NCI-H187 treated with DMSO at 0.1 percent for 48 hours (cell line): Measurements from ENCODE around the gene SDK1.
"Not testable (repeated sequence)": the region's sequence is repeated elsewhere in the genome, so short reads cannot be mapped to it uniquely, and the experiment has no call there.

Source experiments
- DNase-seq: peaks from one replicate; lab custom pipeline; 2025; lab: John Stamatoyannopoulos, UW

Gene SDK1

DNA sequence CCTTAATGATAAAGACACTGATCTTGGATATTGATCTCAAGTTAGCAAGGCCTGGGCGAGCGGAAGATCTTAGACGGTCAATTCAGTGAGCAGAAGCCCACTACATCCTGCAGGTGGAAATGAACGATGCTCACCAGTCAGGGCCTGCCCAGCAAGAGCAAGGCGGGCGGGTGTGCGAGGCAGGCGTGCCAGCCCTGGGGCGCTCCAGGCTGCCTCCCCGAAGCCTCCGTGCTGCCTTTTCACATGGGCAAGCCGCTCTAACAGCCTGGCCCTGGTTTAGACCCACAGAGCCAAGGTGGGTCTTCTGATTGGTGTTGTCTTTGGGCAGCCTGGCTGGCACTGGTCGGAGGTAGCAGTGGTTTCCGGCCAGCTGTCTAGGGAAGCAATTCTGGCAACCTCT, 906.0 kb downstream of the SDK1 start:
- no peak for DNase-seq

DNA sequence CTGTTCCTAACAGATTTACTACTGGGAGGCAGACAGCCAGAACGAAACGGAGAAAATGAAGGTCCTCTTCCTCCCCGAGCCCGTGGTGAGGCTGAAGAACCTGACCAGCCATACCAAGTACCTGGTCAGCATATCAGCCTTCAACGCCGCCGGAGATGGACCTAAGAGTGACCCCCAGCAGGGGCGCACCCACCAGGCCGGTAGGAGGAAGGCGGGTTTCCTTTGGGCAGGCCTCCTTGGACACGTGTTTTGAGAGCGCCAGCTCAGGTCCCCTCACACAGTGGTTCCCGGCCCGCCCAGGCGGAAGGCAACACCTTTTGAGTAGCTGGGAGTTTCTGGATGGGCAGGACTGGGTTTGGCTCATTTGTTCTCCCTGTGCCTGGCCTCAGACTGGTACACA, 907.0 kb downstream of the SDK1 start:
- no peak for DNase-seq

DNA sequence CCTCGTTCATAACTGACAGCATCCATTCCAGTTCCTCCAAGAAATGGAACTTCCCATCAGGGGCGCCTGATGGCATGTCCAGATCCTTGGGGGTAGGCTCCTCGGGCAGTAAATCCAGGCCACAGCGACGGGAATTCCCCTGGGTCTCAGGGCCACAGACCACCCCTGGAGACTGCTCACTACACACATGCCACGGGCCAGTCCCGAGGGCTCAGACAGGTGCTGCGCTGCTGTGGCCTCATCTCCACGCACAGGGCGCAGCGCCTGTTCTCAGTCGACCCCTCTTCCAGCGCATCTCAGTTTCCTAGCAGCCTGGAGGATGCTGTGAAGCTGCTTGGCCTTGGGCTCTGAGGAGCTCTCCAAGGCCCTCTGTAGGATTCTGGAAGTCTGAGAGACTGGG, 907.5 kb downstream of the SDK1 start:
- no peak for DNase-seq

DNA sequence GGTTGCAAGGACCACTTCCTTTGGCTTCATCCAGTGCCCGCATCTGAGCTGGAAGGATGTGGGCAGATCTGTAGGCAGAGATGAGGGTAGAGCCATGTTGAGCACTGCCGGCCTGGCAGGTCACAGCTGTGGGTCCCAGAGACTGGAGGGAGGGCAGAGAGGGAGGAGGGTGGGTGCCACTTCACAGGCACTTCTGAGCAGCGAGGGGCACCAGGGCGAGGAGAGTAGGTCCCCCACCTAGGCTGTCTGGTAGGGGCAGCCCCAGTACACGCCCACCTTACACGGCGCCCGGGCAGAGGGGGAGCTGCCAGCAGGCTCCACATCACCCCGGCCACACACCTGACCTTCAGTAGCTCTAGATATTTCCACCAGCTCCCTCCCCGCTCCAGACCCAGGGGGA, 908.1 kb downstream of the SDK1 start:
- no peak for DNase-seq

DNA sequence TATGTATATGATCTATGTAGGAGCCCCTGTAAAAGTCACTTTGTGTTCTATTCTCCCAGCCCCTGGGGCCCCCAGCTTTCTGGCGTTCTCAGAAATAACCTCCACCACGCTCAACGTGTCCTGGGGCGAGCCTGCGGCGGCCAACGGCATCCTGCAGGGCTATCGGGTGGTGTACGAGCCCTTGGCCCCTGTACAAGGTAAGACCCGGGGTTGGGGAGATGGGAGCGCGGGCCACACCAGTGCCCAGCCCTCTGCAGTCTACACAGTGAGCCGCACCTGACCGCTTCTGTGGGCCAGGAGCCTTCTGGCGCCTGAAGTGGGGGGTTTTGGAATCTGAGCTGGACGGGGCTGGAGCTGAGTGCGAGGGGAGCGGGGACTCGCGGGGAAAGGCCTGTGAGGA, 908.9 kb downstream of the SDK1 start:
- DNase-seq = no peak

DNA sequence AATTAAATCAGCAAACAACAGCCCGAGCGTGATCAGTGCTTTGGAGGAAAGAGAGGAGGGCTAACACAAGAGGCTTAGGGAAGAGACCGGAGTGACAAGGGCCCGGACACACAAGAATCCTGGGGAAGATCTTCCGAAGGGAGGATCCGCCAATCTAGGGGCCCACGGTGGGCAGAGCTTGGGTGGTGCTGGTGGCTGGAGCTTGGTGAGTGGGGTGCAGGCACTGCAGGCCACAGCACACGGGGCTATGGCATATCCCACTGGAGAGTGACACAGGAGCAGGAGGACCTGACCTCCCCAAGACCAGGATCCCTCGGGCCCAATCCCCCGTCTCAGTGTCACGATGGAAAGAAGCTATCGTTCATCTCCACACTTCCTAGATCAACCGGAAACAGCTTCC, 909.8 kb downstream of the SDK1 start:
- no peak for DNase-seq

DNA sequence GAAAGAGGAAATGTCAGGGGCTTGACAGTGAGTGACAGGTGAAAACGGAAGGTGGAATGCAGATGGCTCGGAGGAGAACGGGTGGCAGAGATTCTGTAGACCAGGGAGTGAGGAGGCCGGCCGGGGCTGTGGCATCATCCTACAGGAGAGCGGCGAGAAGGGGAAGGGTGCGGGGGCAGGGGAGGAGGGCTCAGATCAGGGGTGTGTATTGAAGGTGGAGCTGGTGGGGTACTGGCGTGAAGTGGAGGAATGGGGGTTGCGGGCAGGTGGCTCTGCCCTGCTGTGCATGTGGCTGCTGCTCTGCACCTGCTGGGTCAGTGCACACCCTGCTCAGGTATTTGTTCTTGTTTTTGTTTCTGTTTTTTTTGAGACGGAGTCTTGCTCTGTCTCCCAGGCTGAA, 910.2 kb downstream of the SDK1 start:
- DNase-seq = no peak

DNA sequence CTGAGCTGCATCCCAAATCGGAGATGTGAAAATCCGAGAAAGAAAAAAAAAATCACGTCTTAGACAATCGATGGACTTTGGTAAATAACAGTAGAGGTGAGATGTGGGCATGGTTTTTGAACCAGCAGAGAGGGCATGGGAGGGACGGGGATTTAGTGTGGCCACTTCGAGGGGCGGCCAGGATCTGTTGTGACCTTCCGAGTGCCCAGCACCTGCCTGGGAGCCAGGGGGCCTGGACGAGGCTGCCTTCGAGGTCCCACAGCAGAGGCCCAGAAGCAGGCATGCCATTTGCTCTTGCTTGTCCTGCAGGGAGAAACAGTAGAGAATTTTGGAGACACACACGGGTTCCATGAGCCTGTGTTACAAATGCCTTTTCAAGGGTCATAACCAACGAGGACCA, 911.3 kb downstream of the SDK1 start:
- DNase-seq = no peak

DNA sequence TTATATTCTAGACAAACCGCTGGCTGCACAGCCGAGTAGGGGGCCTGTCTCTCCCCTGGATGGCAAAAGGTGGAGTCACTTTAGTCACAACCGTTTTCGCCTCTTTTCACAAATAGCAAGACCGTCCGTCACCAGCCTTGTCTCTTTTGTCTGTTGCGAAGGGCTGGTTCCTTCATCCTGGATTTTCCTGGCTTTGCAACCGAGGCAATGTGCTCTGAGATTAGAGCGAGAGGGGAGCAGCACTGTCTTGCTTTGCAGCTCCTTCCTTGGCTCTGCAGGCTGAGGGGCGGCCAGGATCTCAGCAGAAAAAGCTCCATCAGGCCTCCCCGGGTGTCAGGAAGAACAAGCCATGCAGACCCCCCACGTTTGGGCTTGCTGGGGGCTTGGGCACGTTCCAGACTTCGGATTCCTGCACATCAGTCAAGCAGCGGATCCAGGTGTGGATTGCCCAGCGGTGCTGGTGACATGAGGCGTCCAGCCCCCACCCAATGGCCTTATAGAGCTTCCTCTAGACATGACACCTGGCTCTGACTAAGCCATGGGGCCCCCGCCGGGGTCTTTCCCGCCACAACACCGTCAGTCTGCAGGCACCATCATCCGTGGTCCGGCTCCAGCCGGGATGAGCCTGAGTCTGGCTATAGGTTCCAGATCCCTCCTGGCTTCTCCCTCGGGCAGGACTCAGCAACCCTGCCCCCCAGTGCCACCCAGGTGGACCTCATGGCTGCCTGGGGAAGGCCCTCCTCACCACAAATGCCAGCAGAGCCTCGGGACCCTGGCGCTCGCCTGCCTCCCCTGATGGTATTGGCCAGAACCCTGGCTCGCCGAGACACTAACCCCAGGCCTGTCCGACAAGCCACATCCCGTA, 913.5 kb downstream of the SDK1 start:
- no peak for DNase-seq

DNA sequence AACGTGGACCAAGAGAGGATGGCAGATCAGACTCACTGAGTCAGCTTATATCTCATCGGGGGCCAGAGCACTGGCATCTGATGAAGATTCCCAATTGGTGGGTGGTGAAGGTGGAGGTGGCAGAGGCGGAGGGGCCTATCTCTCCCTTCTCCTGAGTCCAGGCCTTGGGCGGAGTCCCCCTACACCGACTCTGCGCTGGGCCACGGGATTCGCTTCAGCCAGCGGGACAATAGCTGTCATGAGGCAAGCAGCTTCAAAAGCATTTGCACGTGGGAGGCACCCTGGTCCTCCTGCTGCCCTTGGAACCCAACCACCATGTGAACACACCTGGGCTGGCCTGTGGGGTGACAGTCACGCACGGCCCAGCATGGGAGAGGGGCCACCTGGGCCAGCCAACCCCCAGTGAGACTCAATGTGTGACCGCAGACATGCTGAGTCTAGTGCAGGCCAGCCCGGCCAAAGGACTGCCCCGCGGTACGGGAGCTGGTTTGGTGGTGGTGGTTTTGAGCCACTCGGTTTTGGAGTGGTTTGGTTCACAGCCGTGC, 914.2 kb downstream of the SDK1 start:
- no peak for DNase-seq

DNA sequence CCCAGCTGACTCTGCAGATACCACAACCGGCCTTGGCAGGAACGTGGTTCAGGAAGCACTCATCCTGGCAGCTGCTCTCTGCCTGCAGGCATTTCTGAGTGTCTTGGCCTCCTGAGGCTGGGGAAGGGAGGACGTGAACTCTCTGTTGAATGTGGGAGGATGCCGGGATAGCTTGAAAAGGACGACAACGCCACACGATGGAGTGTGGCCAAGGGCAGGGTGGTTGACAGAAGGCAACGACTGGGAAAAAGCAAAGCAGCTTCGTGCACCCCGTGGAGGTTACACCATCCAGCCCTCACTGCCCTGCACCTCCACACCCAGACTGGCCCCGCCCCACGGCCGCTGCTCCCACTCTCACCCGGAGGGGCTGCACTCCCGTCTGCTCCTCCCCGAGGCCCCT, 915.0 kb downstream of the SDK1 start:
- no peak for DNase-seq

DNA sequence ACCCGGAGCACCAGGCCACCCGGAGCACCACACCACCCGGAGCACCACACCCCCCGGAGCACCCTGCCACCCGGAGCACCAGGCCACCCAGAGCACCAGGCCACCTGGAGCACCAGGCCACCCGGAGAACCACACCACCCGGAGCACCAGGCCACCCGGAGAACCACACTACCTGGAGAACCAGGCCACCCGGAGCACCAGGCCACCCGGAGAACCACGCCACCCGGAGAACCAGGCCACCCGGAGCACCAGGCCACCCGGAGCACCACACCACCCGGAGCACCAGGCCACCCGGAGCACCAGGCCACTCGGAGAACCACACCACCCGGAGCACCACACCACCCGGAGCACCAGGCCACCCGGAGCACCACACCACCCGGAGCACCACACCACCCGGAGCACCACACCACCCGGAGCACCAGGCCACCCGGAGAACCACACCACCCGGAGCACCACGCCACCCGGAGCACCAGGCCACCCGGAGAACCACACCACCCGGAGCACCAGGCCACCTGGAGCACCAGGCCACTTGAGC, 916.1 kb downstream of the SDK1 start:
- DNase-seq = not testable (repeated sequence)

DNA sequence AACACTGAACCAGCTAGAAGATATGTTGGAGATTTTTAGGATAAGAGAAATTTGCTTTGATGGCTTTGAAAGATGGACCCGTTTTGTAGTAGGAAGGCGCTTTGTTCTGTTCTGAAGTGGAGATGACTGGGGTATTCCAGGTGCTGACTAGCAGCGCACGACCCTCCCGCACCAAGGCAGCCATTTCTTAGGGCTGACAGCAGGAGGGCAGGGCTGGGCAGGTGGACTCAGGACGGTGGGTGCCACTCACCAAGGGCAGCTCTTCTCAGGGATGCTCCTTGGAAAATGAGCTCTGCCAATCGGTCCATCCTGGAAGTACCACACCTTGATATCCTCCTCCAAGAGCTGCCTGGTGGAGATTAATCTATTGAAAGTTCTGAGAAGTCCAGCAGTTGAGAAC, 917.4 kb downstream of the SDK1 start:
- DNase-seq = no peak

DNA sequence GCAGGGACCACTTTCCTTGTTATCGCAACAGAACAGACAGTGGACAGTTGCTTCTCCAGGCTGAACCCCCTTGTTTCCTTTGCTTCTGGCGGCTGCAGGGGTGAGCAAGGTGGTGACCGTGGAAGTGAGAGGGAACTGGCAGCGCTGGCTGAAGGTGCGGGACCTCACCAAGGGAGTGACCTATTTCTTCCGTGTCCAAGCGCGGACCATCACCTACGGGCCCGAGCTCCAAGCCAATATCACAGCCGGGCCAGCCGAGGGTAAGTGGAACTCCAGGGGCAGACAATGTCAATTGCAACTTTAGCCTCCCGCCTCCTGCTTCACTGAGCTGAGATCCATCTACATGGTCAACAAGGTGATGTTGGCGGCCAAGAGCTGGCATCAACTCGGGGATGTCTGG, 919.0 kb downstream of the SDK1 start:
- DNase-seq = no peak

DNA sequence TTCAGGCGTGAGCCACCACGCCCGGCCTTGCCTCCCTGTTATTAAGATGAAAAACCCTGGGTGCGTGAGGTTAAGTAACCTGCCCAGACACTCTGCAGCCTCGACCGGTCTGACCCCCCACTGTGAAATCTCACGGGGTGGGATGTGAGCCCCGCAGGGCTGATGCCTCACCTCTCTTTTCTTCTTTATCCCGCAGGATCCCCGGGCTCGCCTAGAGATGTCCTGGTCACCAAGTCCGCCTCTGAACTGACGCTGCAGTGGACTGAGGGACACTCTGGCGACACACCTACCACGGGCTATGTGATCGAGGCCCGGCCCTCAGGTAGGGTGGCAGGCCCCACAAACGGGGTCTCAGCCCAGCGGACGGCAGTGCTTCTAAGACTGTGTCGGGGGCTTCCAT, 920.0 kb downstream of the SDK1 start:
- no peak for DNase-seq

DNA sequence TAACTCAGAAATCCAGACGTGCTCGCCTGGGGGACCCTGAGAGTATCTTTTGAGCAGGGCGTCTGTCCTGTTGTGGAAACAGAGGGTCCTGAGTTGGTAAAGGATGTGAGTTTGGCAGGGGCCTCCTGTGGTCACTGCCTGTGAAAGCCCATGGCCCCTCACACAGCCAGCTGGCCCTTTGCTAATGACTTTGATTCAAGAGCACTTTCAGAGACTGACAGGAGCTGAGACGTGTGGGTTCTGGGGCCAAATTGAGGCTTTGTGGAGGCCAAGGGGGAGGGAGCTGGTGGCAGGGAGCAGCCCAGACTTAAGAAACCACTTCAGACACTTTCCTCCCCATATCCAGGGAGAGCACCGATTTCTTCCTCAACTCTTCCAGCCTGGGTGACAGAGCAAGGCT, 921.6 kb downstream of the SDK1 start:
- no peak for DNase-seq

DNA sequence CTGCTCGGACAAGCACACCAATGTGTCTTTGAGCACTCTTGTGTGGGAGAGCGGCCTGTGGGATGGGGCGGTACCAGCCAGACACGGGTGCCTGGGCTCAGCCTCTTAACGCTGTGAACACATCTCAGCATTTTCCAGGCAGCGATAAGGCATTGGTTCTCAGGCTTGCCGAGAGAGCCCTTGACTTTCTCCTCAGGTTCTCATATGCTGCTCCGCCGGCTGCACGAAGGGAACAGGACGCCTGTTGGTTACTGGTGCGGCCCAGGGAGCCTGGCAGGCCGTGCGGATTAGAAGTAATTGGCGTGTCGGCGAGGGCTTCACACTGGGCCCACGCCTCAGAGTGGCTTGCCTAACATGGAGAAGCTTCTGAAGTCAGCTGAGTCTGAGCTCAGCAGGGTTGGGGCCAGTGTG, 924.3 kb downstream of the SDK1 start:
- peak; percentile 49 for DNase-seq

DNA sequence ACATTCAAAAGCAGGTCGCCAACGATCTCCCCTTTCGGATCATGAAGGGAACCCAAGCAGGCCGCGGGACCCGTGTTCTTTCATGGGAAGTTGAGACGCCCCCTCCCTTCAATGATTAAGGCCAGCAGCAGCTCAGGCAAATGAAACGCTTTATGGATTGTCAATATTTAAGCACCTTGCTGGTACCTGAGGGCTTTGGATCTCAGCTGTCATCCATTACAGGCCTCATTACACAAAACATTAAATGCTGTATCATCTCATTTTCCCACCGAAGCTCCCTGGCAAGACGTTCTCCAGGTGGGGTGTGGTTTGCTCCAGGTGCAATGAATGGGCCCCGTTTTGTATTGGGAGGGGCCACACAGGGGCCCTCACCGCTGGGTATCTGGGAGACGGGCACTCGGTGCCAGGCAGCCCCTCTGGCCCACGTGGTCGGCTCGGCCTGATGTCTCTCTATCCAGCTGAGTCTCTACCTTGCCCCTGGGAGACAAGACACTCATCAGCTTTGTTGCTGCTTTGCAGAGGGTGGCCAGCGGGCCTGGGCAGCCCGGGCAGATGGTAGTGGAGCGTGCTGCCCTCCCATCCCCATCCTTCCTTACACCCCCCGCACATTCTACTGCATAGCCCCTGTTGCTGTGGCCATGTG, 925.0 kb downstream of the SDK1 start:
- no peak for DNase-seq

DNA sequence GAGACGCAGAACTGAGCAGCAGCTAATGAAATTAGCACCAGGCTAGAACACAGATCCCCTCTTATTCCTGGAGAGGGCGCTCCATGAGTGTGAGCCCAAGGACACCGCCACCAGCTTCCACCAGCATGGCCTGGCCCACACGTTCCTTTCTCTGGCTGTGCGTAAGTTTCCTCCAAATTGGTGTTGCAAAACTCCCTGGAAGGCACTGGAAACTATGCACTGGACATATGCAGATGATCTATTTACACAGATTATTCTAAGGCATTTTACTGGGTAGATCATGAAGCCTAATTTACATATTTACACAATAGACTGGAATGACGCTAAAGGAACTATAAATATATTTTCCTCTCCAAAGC, 925.5 kb downstream of the SDK1 start:
- DNase-seq = no peak

DNA sequence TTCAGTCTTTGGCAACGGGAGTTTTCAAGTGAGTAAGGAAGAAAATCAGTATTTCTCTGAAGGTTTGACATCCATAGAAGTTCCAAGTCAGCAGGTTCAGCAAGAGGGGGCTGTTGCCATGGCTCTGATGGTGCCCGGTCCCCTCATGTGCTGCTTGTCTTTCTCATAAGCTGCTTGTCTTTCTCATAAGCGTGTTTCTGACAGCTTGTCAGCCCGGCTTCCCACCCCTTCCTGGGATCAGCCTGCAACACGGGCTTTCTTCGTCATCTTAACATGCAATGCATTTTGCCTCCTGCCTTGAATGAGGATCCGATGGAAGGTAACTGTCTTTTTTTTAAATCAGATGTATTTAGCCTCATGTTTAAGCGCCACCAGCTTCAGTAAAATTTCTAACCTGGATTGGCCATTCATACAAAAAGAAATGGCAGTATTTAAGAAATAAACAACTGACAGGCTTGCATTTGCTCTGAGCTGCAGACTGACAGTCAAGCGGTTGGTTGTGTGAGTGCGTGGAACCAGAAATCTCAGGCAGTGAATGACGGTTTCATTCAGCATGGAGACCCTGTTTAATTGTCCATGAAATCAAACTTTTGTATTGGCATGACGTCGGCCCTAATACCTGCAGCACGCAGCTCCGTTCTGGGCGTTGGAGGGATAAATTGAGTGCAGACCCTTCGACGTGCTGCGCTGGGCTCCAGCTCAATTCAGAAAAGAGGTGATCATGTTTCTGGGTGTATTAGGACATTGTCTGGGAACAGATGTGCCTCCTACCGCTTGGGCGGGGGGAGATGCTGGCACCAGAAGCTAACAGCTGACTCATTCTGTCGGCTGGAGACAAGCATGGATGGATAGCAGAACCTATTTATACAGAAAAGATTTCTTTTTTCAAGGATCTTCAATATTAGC, 926.3 kb downstream of the SDK1 start:
- no peak for DNase-seq

DNA sequence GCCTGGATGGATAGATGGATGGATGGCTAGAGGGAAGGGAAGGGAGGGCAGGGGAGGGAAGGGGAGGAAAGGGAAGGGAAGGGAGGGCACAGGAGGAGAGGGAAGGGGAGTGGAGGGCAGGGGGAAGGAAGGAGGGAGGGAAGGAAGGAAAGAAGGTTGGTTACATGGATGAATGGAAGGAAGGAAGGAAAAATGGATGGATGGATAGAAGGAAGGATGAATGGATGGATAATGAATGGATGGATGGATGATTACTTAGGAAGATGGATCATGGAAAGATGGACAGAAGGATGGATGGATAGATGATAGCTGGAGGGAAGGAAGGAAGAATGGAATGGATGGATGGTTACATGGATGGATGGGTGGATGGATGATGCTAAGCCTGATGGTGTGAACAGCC, 929.3 kb downstream of the SDK1 start:
- no peak for DNase-seq

DNA sequence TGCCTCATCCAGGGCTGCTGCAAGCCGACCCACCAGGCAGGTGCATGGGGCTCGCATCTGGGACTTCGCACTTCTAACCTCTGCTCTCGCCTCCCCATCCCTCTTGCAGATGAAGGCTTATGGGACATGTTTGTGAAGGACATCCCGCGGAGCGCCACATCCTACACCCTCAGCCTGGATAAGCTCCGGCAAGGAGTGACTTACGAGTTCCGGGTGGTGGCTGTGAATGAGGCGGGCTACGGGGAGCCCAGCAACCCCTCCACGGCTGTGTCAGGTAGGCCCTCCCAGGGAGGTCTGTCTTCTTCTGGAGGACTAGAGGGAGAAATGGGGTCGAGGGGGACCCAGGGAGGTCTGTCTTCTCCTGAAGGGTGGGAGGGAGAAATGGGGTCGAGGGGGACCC, 932.1 kb downstream of the SDK1 start:
- DNase-seq = no peak
